ENCODE results near the gene PPP1R14C. TPM values are rescaled to one million over a fixed set of nuclear protein-coding genes. Genes with fewer than 3 reads are reported as not detected.

Gene PPP1R14C
- polyA plus RNA-seq, 1 donor from 2014 or later, result 14.0 TPM

- no peak for TF ChIP-seq REST (IDR thresholded peaks at IDR 0.05; ENCODE audit: borderline replicate concordance)
- no peak for TF ChIP-seq TAF1 (IDR thresholded peaks at IDR 0.05; ENCODE audit: low read depth)
Measured at GRCh38 chr6:150267686-150268561, 125.1 kb downstream of the PPP1R14C start (continued).

GRCh38 chr6:150269130-150269856 is 126.4 kb downstream of the PPP1R14C start:
- TF ChIP-seq MXI1 (conservative IDR thresholded peaks at IDR 0.05; ENCODE audit: poor library complexity, severe bottlenecking), result no peak
- TF ChIP-seq SMC3 (conservative IDR thresholded peaks at IDR 0.05; ENCODE audit: poor library complexity), result no peak
- no peak for TF ChIP-seq RAD21 (conservative IDR thresholded peaks at IDR 0.05)
- no peak for TF ChIP-seq EZH2 (IDR thresholded peaks at IDR 0.05; ENCODE audit: borderline replicate concordance, insufficient read depth, low read length, poor library complexity, severe bottlenecking)
- TF ChIP-seq CTCF (IDR thresholded peaks at IDR 0.05; ENCODE audit: poor library complexity, severe bottlenecking), result no peak
- TF ChIP-seq TAF1 (IDR thresholded peaks at IDR 0.05; ENCODE audit: low read depth), result no peak
- TF ChIP-seq EP300 (conservative IDR thresholded peaks at IDR 0.05; ENCODE audit: poor library complexity, severe bottlenecking), result no peak
- no peak for TF ChIP-seq REST (IDR thresholded peaks at IDR 0.05; ENCODE audit: borderline replicate concordance)
- no peak for TF ChIP-seq POLR2AphosphoS5 (IDR thresholded peaks at IDR 0.05)
- no peak overlapping the region for H3K4me3 ChIP-seq (ENCODE audit: low read length)
- no peaks in the 10 kb centered on the region for H3K9me2 ChIP-seq (ENCODE audit: insufficient read depth, low read length)
- H3K9me3 ChIP-seq (ENCODE audit: low read length), result no peaks in the 10 kb centered on the region
- H3K36me3 ChIP-seq (ENCODE audit: insufficient read depth, low read length), result no peaks in the 10 kb centered on the region
- no peak overlapping the region for H3K27ac ChIP-seq (ENCODE audit: low read length)
- H3K79me2 ChIP-seq (replicated peaks; ENCODE audit: insufficient read depth, low read length), result no peaks in the 10 kb centered on the region
- H4K20me1 ChIP-seq (ENCODE audit: insufficient read depth), result no peaks in the 10 kb centered on the region
- H3K4me2 ChIP-seq (ENCODE audit: low read length), result no peak overlapping the region
- no peaks in the 10 kb centered on the region for H3K27me3 ChIP-seq (ENCODE audit: insufficient read depth, low read depth, low read length)
- H2AFZ ChIP-seq (ENCODE audit: low read depth, low read length), result no peak overlapping the region
- H3F3A ChIP-seq (ENCODE audit: insufficient read depth, low read length, poor library complexity, severe bottlenecking), result no peaks in the 10 kb centered on the region
- no peak overlapping the region for H3K9ac ChIP-seq (ENCODE audit: low read length)

All from neural cell (in vitro differentiated cells).